IPS-18a (cell line): Measurements from ENCODE around the gene UBA52.
"Not testable (repeated sequence)": the region's sequence is repeated elsewhere in the genome, so short reads cannot be mapped to it uniquely, and the experiment has no call there.

Experiments used
- H3K27ac ChIP-seq: one replicate; pipeline ENCODE4 v1.5.1; 2013; ENCODE audit warnings: low read length
- H3K27me3 ChIP-seq: one replicate; pipeline ENCODE4 v1.6.1; 2013; ENCODE audit warnings: mild to moderate bottlenecking, low read length; ENCODE audit not compliant: control insufficient read depth, insufficient read depth
- H3K36me3 ChIP-seq: one replicate; pipeline ENCODE4 v1.6.1; 2013; ENCODE audit warnings: low read depth, low read length; ENCODE audit not compliant: control insufficient read depth
- H3K4me1 ChIP-seq: one replicate; pipeline ENCODE4 v1.6.1; 2013; ENCODE audit warnings: low read depth, low read length; ENCODE audit not compliant: control insufficient read depth
- H3K4me3 ChIP-seq: one replicate; pipeline ENCODE4 v1.5.1; 2013; ENCODE audit warnings: low read length
- H3K9ac ChIP-seq: one replicate; pipeline ENCODE4 v1.6.1; 2013; ENCODE audit warnings: mild to moderate bottlenecking, low read length, moderate library complexity
- H3K9me3 ChIP-seq: one replicate; pipeline ENCODE4 v1.6.1; 2013; ENCODE audit warnings: low read depth, low read length; ENCODE audit not compliant: control insufficient read depth

The UBA52 gene

GRCh38 chr19:18538115-18538514, 33.5 kb upstream of the UBA52 start:
- Histone ChIP-seq H3K4me3 (no peak overlapping the region), H3K27me3 (no peaks in the 10 kb centered on the region), H3K9ac (no peak overlapping the region), H3K9me3 (no peaks in the 10 kb centered on the region), H3K36me3 (peaks cover 35% of the 10 kb centered on the region), H3K4me1 (no peaks in the 10 kb centered on the region), H3K27ac (no peak overlapping the region)

DNA sequence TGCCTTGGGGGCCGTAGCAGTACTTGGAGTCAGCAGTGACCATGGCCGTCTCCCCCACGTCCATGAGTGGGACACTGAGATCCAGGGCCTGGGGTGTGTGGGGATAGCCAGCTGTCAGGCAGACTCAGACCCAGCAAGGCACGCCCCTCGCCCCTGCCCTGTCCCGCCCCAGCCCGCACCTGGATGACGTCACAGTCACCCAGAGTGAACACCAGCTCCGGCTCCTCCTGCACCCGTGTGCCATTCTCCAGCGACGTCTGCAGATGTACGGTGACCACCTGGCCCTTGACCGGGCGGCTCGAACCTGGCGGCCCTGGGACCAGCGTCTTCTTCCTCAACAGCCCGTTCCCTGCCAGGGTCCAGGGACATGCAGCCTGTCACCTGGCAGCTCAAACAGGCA, 32.3 kb upstream of the UBA52 start:
- no peaks in the 10 kb centered on the region for H3K27me3 ChIP-seq
- no peak overlapping the region for H3K9ac ChIP-seq
- H3K27ac ChIP-seq: no peak overlapping the region
- peaks cover 35% of the 10 kb centered on the region for H3K36me3 ChIP-seq
- peaks cover 6% of the 10 kb centered on the region for H3K4me1 ChIP-seq
- H3K9me3 ChIP-seq: no peaks in the 10 kb centered on the region
- H3K4me3 ChIP-seq: no peak overlapping the region

DNA sequence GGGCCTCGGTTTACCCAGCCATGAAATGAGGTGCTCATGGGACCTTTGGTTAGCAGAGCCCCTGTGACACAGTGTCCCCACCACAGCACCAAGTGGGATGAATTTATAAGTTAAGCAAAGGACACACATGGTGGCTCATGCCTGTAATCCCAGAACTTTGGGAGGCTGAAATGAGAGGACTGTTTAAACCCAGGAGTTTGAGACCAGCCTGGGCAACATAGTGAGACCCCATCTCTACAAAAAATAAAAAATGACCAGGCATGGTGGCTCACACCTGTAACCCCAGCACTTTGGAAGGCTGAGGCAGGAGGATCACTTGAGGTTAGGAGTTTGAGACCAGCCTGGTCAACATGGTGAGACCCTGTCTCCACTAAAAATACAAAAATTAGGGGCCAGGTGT, 31.5 kb upstream of the UBA52 start:
- H3K9me3 ChIP-seq, H3K4me3 ChIP-seq, H3K27me3 ChIP-seq, H3K9ac ChIP-seq, H3K4me1 ChIP-seq, H3K27ac ChIP-seq: not testable (repeated sequence)
- peaks cover 34% of the 10 kb centered on the region for H3K36me3 ChIP-seq

GRCh38 chr19:18541258-18541991, 30.2 kb upstream of the UBA52 start:
- H3K36me3 ChIP-seq: peaks cover 24% of the 10 kb centered on the region
- no peaks in the 10 kb centered on the region for H3K27me3 ChIP-seq
- H3K4me1 ChIP-seq: peaks cover 6% of the 10 kb centered on the region
- no peak overlapping the region for H3K27ac ChIP-seq
- no peaks in the 10 kb centered on the region for H3K9me3 ChIP-seq
- no peak overlapping the region for H3K4me3 ChIP-seq
- H3K9ac ChIP-seq: no peak overlapping the region

GRCh38 chr19:18541992-18542940, 29.4 kb upstream of the UBA52 start:
- Histone ChIP-seq H3K4me1 (peaks cover 6% of the 10 kb centered on the region), H3K9ac (no peak overlapping the region), H3K9me3 (no peaks in the 10 kb centered on the region), H3K27me3 (no peaks in the 10 kb centered on the region), H3K36me3 (peaks cover 20% of the 10 kb centered on the region), H3K4me3 (peak overlapping the region; percentile 54), H3K27ac (no peak overlapping the region)

DNA sequence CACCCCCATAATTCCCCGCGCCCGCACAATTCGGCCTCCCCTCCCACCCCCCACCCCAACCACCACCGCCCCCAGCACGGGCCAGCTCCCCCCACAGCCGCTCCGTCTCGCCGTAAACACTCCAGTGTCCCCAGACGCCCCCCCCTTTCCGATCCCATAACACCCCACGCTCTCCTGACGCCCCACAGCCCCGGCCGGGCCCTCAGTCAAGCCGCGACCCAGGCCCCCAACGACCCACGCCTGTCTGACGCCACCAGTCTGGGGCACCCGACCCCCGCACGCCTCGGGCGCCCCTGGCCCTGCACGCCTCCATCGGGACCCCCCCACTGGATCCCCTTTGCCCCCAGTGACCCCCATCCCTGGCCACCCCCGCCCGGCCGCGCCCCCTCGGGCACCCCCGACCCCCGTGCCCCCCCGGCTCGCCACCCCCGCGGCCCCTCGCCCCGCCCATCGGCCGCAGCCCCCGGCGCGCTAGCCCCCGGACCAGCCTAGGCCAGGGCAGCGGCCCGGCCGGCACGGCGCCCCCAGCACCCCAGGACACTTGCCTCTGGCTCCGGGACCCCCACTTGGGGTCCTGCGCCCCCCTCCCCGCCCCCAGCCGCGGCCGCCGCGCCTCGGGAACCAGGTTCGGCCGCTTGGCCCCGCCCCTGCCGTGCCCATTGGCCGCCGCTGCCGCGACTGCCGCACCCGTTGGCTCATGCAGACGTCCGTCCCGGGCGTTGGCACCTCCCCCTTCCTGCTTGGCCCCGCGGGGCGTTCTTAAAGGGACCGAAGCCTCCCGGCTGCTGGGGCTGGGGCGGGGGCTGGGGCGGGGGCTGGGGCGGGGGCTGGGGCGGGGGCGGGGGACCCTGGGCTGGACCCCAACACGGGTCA, 28.5 kb upstream of the UBA52 start, which contains the start of gene FKBP8:
Gene FKBP8, minus strand, starts transcription at position 633 of the 873 bp plus-strand sequence. CDS start 1,603 bp downstream, outside the sequence.
- H3K9ac ChIP-seq: no peak within 1 kb of the TSS
- H3K4me1 ChIP-seq: peaks cover 6% of the 10 kb centered on the region
- H3K27ac ChIP-seq: no peak within 1 kb of the TSS
- no peaks in the 10 kb centered on the region for H3K9me3 ChIP-seq
- H3K4me3 ChIP-seq: peak within 1 kb of the TSS; percentile 63
- H3K27me3 ChIP-seq: no peaks in the 10 kb centered on the region
- peaks cover 20% of the 10 kb centered on the region for H3K36me3 ChIP-seq

- Histone ChIP-seq H3K4me3 (peak overlapping the region; percentile 63), H3K36me3 (peaks cover 20% of the 10 kb centered on the region), H3K27me3 (no peaks in the 10 kb centered on the region), H3K4me1 (peaks cover 6% of the 10 kb centered on the region), H3K9ac (no peak overlapping the region), H3K27ac (no peak overlapping the region), H3K9me3 (no peaks in the 10 kb centered on the region)
These were observed 27.7 kb upstream of the UBA52 start for GRCh38 chr19:18543814-18544475.

GRCh38 chr19:18551631-18552030, 20.0 kb upstream of the UBA52 start:
- Histone ChIP-seq H3K27me3 (no peaks in the 10 kb centered on the region), H3K9me3 (no peaks in the 10 kb centered on the region), H3K27ac (no peak overlapping the region), H3K36me3 (no peaks in the 10 kb centered on the region), H3K9ac (no peak overlapping the region), H3K4me3 (no peak overlapping the region), H3K4me1 (no peaks in the 10 kb centered on the region)

DNA sequence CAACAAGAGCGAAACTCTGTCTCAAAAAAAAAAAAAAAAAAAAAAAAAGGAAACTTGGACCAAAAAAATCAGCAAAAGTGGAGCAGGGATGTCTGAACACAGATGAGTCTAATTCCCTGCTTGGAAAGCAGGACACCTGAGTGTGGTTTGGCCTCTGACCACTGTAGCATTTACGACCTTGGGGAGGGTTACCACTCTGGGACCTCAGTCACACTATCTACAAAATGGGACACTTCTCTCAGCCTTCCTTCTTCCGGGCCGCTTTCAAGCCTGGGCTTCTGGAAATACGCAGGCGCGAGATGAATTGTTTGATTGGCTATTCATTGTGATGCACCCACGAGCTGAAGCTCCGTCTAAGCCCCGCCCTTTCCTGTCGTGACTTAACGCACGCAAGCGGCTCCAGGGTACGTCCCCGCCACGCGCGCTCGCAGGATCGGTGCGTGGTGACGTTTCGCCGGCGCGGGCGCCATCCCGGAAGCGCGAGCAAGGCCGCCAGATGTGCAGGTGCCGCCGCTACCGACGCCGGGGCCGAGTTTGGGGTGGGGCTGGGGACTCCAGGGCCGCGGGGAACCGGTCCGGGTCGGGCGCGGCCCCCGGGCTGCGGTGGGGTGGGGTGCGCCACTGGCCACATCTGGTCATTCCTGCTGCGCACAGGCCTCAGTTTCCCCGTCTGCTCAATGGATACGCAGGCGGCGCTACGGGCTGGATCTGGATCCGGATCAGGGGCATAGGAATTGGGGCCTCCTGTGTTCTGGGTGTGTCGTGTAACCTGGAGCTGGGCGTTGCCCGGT, 14.1 kb upstream of the UBA52 start, which contains the start of gene KXD1:
Gene KXD1, plus strand, starts transcription at position 460 of the 791 bp plus-strand sequence. CDS start 4,187 bp downstream, outside the sequence.
- Histone ChIP-seq H3K9me3 (no peaks in the 10 kb centered on the region), H3K27me3 (no peaks in the 10 kb centered on the region), H3K36me3 (peaks cover 10% of the 10 kb centered on the region), H3K27ac (no peak within 1 kb of the TSS), H3K4me1 (peaks cover 4% of the 10 kb centered on the region), H3K9ac (peak within 1 kb of the TSS; percentile 63), H3K4me3 (peak within 1 kb of the TSS; percentile 81)

DNA sequence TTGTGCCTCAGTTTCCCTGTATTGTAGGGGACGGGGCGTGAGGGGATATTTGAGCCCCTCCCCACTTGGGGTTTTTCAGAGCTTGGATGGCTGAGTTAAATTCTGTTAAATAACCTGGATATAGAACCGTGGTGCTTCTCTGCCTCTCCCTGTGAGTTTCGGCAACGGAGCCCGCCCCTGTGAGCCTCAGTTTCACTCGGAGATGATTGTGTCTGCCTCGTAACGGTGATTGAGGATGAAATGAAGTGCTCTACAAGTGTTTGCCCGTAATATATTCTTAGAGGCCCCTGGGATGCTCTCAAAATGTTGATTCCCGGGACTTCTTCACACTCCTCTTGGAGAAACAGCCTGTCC, 13.5 kb upstream of the UBA52 start:
- peak overlapping the region; percentile 81 for H3K4me3 ChIP-seq
- peaks cover 16% of the 10 kb centered on the region for H3K36me3 ChIP-seq
- H3K9ac ChIP-seq: peak overlapping the region; percentile 63
- H3K4me1 ChIP-seq: peaks cover 4% of the 10 kb centered on the region
- no peak overlapping the region for H3K27ac ChIP-seq
- H3K27me3 ChIP-seq: no peaks in the 10 kb centered on the region
- H3K9me3 ChIP-seq: no peaks in the 10 kb centered on the region
